Hindlimb muscle (tissue), 1 donor: Measurements from ENCODE around the gene KRT33A. TPM values are rescaled to one million over a fixed set of nuclear protein-coding genes. Genes with fewer than 3 reads are reported as not detected.

Source experiments
- DNase-seq: peaks from one replicate; pipeline ENCODE4 v3.0.0-alpha.2; 2013
- polyA plus RNA-seq: library from polyadenylated mRNA; unstranded; fragments of 120-200 nt; gene quantifications from one replicate; pipeline ENCODE4 v1.2.1, GENCODE V29; 2013; ENCODE audit not compliant: insufficient read length

The KRT33A gene
- polyA plus RNA-seq, 1 donor = not detected

DNA sequence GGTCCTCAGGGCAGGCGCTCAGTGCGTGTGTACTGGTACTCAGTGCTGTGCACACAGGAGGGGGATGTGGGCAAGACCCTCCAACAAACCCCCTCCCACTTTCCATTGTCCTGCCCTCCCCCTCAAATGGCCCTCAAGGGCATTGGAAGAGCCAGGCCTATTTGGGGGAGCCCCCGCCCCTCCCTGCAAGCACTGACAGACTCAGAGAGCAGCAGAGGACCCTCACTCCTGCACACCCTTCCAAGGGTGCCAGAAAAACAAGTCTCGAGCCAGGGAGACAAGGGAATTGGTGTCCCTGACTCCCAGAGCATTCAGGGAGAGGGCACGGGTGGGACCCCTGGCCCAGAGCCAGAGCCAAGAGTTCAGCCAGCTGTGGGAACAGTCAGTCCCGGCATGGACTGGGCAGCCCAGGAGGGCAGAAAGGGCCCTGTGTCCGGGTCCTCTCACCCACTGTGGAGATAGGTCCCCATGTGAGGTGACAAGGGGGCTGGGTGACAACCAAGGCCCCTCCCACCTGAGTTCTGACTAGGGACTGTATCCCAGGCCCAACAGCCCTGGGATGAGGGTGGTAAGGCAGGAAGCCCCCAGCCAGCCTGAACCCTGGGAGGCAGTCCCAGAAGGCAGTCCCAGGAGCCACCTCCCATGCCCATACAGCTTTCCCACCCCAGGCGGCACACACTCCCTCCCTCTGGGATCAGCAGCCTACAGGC lies 23.1 kb downstream of the KRT33A start:
- no peak for DNase-seq

DNA sequence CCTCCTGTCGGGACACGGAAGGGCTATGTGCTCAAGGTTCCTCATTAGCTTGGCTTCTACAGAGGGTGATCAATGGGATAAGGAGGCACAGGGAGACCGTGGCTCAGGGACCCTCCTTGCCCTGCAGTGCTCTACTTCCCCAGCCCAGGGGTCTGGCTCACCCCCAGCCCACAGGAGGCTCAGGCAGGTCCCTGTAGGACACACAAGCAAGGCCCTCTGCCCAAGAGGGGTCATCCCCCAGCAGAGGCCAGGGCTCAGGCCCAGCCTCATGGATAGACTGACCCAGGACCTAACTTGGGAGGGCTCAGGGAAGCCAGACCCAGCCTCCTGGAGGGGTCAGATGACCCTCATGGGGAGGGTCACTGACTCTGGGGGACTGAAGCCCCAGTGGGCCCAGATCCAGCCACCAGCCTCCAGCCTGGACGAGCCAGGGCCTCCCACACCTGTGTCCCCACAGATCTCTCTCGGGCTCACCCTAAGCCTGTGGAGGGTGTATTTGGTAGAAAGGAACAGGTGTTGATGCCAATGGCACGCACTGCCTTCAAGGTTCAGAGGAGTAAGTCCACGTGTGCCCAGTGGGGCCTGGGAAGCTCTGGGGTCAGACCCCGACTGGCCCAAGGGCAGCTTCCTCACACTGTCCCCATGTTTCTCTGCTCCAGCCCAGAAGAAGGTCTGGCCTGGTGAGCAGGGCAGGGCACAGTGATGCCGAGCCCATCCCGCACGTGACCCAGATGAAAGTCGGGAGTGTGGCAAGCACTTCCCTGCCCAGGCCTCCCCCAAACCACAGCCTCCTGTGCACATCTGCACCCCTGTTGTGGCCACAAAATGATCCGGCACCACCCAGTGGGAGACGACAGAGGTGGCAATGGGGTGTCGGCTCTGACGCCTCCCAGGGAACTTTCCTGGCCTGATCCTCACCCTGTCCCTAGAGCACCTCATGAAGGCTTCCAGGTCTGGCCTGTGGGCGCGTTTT lies 24.2 kb downstream of the KRT33A start:
- DNase-seq = no peak

DNA sequence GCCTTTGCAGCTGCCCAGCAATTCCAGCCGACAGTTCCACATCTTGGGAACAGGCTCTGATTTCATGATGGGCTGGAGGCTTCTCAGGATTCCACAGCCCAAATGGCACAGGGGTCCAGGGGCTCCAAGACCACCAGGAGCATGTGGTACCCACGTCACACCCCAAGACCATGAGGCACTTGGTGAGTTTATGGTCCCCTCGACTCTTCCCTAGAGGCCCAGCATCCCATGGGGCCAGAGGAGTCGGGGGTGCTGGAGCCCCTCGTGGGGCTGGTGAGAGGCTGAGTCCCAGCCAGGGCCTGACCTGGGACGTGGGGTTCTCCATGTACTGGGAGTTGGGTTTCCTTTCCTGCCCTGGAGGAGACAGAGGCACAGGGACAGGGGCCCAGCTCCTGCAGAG lies 25.0 kb downstream of the KRT33A start:
- no peak for DNase-seq

DNA sequence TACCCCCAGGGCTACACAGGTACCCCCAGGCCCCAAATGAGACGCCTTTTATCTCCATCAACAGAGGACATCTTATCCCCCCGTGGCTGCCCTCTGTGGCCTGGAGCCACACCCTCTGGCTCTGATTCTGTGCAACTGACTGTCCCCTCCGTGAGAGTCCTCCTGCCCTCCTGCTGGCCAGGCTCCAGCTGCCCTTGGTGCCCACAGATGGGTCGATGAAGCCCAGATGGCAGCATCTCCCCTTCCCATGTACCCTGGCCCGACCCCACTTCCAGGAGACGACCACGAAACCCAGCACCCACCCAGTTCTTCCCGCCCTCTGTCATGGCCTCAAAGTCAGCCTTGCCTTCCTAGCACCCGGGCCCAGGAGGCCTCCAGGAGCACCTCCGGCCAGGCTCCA lies 25.5 kb downstream of the KRT33A start:
- DNase-seq = no peak

DNA sequence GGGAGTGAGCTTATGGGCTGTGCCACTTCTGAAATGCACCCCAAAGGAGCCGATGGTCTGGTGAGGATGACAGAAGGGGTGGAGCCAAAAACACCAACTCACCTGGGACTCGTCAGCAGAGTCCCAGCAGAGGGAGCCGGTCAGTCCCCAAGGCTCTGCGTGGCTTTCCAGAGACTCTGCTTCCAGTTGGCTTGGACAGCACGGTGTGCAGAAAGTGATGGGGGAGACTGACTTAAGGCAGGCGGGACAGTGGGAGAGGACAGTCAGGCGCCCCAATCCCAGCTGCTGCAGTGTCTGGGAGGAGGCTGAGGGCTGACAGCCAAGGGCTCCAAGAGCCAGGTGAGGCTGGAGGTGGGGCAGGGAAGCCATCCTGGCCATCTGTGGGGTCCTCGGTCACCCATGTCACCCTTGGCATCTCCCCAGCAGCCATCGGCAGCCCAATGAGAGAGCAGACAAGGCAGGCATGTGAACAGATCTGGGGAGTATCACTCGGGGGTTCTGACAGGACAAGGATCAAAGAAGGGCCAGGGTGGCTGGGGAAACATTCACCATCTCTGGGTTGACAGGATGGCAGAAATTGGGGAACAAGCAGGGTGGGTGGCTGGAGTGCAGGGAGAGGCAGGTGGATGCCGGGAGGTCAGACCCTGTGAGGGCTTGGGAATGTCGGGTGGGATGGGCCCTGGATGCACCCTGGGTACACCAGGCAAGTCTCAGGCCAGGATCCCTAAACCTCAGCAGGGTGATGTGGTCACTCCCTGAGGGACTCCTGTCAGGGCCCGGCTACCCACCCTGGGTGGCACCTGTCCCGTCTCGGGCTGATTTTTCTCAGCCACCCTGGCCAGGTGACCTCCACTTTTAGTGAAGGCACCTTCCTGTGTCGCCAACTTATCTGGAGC lies 26.2 kb downstream of the KRT33A start:
- no peak for DNase-seq

DNA sequence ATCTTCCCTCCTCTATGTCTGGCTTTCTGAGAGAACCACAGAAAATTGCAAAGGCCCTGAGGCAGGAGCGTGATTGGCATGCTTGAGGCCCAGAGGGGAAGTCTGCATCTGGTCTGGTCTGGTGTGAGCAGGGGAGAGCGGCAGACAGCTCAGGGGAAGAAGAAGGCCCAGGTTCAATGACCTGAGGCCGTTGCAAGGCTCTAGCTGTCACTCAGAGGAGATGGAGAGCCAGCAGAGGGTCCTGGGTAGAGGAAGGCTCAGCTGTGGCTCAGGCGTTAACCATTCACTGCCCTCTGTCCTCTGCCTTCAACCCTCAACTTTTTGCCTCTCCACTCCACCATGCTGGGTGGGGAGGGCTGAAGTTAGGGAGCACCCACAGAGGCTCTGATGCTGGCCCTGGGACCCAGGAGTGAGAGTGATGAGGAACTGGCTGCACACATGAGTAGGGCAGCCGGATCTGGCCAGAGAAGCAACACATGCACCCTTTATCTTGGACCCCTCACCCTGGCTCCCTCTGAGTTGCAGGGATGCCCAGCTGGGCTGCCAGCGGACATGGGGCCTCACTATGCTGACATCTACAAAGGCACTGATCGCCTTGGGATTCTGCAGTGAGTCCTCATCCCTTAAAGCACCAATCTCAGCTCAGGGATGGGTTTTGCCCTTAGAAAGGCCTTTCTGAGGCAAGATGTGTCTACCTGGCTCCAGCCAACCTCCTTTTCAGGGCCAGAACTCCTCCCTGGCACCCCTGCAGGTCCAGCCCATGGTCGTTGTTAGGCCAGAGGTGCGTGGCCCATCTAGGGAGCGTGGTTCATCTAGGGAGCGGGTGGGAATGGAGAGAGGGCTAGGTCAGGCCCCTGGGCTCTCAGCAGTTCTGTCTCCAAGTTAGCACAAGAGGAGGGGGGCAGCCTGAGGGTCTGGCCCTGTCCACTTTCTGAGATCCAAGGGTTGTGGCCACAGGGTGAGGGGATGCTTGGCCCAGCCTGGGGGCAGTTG lies 27.4 kb downstream of the KRT33A start:
- DNase-seq = no peak

DNA sequence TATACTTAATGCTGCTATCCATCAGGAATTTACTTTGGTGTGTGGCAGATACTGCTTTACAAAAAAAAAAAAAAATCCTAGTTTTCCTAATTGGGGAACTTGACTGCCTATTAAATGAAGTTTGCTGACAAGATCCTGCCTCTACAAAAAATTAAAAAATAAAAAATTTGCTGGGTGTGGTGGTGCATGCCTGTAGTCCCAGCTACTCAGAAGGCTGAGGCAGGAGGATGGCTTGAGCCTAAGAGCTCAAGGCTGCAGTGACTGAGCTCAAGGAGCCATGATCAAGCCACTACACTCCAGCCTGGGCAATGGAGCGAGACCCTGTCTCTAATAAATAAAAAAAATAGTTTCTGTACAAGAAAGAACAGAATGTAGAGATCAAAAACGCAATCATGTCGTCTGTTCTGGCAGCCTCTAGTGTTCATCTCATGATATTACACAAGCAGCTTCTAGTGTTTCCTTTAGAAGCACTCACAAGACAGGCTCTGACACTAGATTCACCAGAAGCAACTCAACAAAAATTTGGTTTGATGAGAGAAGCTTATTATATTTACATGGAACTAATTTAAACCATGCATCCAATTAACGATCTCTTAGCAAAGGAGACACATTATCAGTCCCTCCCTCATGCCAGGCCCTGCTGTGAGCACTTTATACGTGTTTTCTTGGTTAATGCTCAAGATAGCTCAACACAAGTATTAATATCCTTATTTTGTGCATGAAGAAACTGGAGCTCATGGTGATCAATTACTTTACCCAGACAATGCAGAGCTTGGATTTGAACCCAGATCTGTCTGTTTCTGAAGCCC lies 28.3 kb downstream of the KRT33A start:
- peak; percentile 20 for DNase-seq

DNA sequence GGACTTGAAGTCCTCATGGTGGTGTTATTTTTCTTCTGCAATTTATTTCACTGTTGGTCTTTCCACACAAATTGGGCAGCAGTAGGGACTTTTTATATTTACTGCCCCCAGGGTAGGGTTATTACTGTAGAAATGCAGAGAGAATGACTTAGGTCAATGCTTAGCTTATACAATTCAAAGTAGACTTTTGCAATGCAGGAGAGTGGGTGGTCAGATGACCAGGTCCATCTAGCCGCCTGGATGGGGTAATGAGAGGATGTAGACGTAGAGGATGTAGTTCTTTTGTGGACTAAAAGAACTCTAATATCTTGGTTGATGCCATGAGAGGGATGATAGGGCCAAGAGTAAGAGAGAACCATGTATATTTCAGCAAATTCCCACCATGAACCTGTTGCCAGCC lies 32.4 kb downstream of the KRT33A start:
- no peak for DNase-seq

DNA sequence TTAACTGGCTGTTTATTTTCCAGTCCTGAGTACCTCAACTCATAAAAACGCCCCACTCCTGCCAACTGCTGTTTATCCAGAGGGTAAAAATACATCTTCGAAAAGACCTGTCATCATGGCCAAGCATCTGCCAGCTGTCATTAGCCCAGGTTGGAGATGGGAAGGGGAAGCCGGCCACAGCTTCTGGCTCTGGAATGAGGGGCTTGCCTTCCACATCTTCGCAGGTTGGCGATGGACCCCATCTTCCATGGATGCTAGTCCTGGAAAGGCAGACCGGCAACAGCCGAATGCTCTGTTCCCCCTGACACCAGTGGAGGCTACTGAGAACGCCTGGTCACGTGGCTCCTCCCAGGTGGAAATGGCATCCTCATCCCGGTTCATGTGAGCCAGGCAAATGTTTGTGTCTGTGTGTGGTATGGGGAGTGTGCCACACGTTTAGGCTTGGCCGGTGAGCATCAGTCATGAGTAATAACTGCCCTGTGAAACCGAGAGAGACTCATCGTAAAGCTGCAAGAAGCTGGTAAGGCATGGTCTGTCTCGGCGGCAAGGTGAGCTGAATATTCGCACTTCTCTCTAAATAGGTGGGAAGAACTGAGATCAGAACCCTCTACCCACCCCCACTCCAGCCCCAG lies 34.7 kb downstream of the KRT33A start:
- no peak for DNase-seq

DNA sequence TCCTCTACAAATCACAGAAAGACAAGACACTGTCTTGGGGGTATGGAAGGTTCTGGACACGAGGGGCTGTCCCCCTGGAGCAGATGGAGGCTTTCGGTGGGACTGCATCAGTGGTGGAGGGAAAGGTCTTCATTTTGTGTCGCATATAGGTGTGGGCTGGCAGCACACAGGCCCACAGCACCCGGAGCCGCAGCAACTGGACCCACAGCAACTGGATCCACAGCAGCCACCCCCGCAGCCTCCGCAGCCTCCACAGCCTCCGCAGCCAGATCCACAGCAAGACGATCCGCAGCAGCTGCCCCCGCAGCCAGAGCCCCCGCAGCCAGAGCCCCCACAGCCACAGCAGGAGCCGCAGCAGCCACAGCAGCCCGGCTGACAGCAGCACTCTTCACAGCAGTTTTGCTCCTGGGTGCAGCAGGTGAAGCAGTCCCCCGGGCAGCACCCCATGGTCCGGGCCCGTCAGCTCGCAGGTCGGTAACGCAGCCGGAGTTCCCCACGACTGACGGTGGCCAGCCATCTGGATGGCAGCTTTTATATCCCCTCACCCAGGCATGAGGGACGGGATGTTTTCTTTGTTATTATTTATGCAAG lies 35.3 kb downstream of the KRT33A start, which contains the start of gene KRTAP17-1:
KRTAP17-1 (minus strand) TSS at position 507 of the 591 bp plus-strand sequence; CDS start at position 447, 60 bp downstream.
- DNase-seq = no peak

DNA sequence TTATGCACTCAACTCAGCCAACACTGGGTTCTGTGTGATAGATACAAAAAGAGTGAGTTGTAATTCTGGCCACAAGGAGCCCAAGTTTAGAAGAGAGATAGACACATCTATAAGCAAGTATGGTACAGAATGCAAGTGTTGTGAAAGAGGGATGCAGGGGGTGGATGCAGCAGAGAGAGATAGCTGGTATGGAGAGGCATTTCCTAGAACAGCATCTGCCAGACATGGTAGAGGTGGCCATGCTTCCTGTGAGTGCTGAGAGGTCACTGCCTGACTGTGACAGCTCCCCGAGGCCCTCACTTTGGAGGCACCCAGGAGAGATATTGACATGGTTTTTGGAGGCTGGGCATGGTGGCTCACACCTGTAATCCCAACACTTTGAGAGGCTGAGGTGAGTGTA lies 39.5 kb downstream of the KRT33A start:
- DNase-seq = no peak

DNA sequence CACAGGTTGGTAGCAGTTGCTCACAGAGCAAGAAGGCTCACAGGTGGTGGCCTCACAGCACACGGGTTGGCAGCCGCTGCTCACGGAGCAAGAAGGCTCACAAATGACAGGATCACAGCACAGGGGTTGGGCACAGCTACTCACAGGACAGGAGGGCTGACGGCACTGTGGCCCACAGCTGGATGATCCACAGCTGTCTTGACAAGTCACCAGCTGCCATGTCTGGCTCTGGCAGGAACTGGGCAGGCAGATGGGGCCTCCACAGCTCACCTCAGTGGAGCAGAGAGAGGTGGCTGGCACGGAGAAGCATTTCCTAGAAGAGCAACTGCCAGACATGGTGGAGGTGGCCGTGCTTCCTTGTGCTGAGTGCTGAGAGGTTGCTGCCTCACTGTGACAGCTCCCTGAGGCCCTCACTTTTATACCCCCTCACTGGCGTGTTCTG lies 41.7 kb downstream of the KRT33A start, which contains the start of gene KRTAP16-1:
KRTAP16-1 (minus strand) TSS at position 392 of the 442 bp plus-strand sequence; CDS start at position 336, 56 bp downstream.
- DNase-seq = no peak

DNA sequence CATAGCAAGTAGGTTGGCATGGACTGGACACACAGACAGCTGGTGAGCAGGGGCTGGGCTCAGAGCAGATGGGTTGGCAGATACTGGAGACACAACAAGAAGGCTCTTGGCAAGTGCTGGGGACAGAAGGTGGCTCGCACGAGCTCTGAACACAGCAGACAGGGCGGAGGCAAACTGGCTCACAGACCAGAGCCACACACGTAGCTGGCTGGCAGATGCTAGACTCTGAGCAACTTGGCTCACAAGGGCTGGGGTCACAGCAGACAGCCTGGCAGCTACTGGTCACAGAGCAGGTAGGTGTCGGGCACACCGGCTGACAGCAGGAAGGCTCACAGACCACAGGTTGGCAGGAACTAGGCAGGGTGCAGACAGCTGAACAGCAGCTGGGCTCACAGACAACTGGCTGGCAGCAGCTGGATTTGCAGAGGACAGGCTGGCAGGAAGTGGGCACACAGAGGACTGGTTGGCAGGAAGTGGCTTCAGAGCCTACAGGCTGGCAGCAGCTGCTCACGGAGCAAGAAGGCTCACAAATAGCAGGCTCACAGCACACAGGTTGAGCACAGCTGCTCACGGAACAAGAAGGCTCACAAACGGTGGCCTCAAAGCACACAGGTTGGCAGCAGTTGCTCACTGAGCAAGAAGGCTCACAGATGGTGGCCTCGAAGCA lies 42.2 kb downstream of the KRT33A start:
- peak; percentile 38 for DNase-seq

DNA sequence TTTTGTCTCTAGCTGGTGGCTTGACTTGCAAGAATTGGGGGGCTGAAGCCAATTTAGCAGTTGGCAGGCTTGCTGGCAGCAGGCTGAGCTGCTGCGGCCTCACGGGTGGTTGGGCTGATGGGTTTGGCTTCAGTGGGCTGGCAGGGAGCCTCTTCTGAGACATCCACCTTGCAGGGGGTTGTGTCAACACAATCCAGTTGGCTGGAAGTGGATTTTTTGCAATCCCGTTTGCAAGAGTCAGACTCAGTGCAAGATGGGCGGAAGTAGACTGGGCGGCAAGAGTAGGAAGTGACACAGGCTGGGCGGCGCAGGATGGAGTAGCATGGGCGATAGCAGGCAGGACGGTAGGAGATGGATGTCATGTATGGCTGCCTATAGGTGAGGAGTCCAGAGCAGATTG lies 43.0 kb downstream of the KRT33A start:
- DNase-seq = no peak

DNA sequence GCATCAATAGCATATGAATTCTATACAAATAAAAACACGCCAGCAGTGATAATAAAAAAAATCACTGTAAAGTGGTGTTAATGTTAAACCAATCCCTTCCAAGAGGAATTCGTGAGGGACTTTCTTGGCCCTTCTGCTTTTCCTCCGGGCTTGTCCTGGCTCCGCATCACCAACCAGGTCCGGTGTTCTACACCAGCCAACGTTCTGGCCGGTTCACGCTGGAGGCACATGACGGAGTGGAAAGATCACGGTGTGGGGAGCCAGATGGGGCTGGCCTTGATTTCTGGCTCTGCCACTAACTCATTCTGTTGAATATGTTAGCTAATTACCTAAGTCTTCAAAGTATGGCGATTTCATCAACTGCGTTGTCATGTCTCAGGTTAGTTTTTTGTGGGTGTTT lies 46.5 kb downstream of the KRT33A start:
- no peak for DNase-seq

DNA sequence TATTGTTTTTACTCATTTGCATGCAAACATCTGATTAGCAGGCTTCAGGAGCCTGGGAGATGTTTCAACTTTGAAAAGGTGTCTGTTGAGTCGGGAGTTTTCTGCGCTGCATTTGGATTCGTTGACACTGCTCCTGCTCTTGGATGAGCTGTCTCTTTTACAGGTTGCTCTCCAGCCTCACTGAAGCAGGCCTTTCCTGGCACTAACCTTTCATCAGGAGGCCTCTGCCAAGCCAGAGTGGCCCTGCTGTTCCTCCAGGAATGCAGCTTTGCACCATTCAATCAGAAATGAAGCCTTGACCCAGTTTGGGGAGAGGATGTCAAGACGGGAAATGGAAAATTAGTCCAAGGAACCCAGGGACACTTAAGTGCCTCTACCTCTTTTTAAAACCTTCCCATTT lies 47.6 kb downstream of the KRT33A start:
- no peak for DNase-seq

DNA sequence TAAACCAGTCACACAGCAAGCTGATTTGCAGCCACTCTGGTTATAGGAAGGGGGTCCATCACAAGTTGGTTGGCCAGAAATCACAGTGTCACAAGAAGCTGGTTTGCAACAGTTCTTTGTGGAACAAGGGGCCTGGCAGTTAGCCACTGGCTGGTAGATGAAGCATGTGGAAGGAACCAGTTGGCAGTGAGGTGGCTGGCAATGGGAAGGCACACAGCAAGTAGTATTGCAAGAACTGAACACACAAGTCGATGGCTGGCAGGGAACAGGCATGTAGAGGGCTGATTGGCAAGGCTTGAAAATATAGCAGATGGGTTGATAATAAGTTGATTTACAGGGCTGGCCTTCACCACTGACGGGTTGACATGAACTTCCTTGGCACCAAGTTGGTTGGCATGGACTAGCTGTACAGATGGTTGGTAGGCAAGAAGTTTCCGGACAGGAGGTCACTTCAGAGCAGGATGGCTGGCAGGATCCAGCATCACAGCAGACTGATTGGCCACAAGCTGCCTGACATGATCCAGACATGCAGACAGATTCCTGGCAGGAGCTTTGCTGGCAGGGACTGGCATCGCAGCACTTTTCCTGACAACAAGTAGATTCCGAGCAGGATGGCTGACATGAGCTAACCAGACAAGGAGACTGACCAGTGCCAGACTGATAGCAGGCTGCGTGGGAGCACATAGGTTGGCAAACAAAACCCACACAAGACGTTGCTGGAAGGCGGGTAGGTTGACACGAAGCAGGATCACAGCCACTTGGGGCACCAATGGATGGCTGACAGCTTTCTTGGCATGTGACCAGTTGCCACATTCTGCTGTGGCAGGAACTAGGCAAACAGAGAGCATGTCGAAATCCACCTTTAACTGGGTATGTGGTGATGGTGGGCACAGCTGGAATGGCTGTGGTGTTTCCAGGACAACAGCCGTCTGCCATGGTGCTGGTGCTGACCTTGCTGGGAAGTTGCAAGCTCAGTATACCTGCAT lies 48.4 kb downstream of the KRT33A start, which contains the start of gene KRTAP29-1:
KRTAP29-1 (minus strand) TSS at position 936 of the 986 bp plus-strand sequence; CDS start at position 936, 0 bp downstream.
- no peak for DNase-seq
